ENCODE data around the gene HDLBP.

HDLBP gene

DNA sequence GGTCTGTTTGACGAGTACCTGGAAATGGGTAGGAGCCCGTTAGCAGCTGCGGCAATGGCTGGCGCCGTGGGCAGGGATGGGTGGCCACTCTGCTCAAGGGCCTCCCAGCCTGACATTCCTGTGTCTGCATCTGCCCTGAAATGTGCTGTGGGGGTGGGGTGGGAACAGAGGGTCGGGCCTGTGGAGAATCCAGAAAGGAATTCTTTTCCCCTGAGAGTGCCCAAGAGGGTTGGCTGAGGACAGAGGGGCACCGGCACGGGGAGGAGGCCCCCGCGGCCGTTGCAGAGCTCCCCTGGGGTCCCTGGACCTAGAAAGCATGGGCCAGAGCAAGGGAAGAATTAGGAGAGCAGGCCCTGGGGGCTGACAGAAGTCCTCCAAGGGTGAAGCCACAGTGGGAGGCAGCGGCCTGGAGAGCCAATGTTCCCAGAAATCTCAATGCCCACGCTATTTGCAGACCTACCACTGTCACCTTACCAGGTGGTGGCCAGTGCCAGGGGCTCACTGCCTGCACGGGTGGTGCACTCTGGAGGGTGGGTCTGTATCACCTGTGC is 99.2 kb downstream of the HDLBP start:
- DNase-seq (ENCODE audit: low read depth) = no peak
- H3K4me3 ChIP-seq (ENCODE audit: low read depth, low read length) = no peak overlapping the region
- TF ChIP-seq, protein P1, sequence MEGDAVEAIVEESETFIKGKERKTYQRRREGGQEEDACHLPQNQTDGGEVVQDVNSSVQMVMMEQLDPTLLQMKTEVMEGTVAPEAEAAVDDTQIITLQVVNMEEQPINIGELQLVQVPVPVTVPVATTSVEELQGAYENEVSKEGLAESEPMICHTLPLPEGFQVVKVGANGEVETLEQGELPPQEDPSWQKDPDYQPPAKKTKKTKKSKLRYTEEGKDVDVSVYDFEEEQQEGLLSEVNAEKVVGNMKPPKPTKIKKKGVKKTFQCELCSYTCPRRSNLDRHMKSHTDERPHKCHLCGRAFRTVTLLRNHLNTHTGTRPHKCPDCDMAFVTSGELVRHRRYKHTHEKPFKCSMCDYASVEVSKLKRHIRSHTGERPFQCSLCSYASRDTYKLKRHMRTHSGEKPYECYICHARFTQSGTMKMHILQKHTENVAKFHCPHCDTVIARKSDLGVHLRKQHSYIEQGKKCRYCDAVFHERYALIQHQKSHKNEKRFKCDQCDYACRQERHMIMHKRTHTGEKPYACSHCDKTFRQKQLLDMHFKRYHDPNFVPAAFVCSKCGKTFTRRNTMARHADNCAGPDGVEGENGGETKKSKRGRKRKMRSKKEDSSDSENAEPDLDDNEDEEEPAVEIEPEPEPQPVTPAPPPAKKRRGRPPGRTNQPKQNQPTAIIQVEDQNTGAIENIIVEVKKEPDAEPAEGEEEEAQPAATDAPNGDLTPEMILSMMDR (IDR thresholded peaks at IDR 0.05; ENCODE audit: low read depth, low read length) = no peak
- TF ChIP-seq POLR2A (IDR thresholded peaks at IDR 0.05; ENCODE audit: extremely low read depth, insufficient read length) = no peak
- TF ChIP-seq MYC (IDR thresholded peaks at IDR 0.05; ENCODE audit: low read depth, low read length) = no peak
- TF ChIP-seq, protein P2, sequence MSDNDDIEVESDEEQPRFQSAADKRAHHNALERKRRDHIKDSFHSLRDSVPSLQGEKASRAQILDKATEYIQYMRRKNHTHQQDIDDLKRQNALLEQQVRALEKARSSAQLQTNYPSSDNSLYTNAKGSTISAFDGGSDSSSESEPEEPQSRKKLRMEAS (IDR thresholded peaks at IDR 0.05; ENCODE audit: low read depth, low read length) = no peak

DNA sequence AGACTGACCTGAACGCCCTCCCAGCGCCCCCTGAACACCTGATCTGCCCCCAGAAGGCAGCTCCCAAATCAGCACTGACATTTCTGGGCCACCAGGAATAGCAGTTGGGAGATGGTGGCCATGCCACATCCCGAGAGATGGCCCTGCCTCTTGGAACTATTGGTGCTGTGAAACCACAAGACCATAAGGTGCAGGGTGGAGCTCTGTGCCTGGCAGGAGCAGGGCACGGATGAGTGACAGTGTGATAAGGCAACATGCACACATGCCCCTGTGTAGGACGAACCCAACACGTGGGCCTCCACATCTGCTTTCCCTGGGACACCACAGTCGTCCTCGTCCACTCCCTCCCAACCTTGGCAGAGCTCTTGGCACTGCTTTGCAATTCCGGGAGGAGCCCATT is 100.1 kb downstream of the HDLBP start:
- no peak for DNase-seq (ENCODE audit: low read depth)
- no peak overlapping the region for H3K4me3 ChIP-seq (ENCODE audit: low read depth, low read length)
- TF ChIP-seq, protein P1 (IDR thresholded peaks at IDR 0.05; ENCODE audit: low read depth, low read length) = no peak
- TF ChIP-seq, protein P2 (IDR thresholded peaks at IDR 0.05; ENCODE audit: low read depth, low read length) = no peak
- TF ChIP-seq MYC (IDR thresholded peaks at IDR 0.05; ENCODE audit: low read depth, low read length) = no peak
- no peak for TF ChIP-seq POLR2A (IDR thresholded peaks at IDR 0.05; ENCODE audit: extremely low read depth, insufficient read length)

DNA sequence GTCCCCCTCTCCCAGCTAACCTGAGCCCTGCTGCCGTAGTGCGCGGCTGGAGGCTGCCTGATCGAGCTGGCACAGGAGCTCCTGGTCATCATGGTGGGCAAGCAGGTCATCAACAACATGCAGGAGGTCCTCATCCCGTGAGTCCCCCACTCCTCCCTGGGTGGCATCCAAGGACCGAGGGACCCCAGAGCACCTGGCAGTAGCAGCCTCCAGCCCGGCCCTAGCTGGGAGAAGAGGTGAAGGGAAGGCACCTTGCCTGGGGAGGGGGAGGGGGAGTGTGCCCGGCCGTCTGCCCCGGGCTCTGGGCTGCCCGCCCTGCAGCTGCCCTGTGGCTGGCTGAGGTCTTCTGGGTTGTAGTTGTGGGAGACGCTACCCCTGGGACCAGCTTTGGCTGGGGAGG is 100.7 kb downstream of the HDLBP start:
- no peak for DNase-seq (ENCODE audit: low read depth)
- TF ChIP-seq, protein P2 (IDR thresholded peaks at IDR 0.05; ENCODE audit: low read depth, low read length) = no peak
- no peak for TF ChIP-seq MYC (IDR thresholded peaks at IDR 0.05; ENCODE audit: low read depth, low read length)
- TF ChIP-seq, protein P1 (IDR thresholded peaks at IDR 0.05; ENCODE audit: low read depth, low read length) = no peak
- TF ChIP-seq POLR2A (IDR thresholded peaks at IDR 0.05; ENCODE audit: extremely low read depth, insufficient read length) = no peak
- H3K4me3 ChIP-seq (ENCODE audit: low read depth, low read length) = no peak overlapping the region

DNA sequence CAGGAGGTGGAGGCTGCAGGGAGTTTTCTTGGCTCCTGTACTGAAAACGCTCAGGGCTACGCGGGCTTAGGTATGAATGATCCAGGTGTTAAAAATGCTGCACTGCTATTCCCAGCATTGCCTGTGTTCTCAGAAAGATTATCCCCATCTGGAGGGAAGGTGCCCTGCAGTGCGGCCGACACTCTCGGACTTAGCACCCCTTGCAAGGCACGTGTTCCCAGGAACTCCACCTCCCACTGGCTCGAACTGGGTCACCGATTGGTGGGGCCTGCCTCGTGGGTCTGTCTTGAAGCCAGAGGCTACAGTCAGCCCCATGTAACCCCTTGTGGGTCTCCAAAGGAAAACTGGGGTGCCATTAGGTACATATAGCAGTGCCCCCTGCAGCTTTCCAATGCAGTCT is 101.3 kb downstream of the HDLBP start:
- DNase-seq (ENCODE audit: low read depth) = no peak
- TF ChIP-seq MYC (IDR thresholded peaks at IDR 0.05; ENCODE audit: low read depth, low read length) (no peak), POLR2A (IDR thresholded peaks at IDR 0.05; ENCODE audit: extremely low read depth, insufficient read length) (no peak)
- TF ChIP-seq, protein P1 (IDR thresholded peaks at IDR 0.05; ENCODE audit: low read depth, low read length) = no peak
- TF ChIP-seq, protein P2 (IDR thresholded peaks at IDR 0.05; ENCODE audit: low read depth, low read length) = no peak
- H3K4me3 ChIP-seq (ENCODE audit: low read depth, low read length) = no peak overlapping the region

DNA sequence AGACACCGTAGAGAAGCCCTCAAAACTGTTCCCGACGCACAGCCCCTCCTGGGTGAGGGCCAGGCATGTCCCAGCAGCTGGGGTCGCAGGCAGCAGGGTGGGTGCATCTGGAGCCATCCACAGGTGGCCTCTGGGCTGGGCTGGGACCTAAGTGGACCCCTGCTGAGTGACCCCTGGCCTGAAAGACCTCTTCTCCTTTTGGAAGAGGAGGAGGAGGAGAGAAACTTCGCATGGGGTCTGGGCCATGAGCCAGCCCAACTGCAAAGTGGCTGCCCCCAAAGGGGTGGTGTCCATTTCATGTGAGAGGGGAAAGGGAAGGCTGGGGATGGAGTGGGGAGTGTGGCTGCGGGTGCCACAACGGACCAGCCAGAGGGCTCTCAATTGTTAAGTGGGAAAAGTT is 101.9 kb downstream of the HDLBP start:
- no peak for DNase-seq (ENCODE audit: low read depth)
- no peak overlapping the region for H3K4me3 ChIP-seq (ENCODE audit: low read depth, low read length)
- TF ChIP-seq MYC (IDR thresholded peaks at IDR 0.05; ENCODE audit: low read depth, low read length) (no peak), POLR2A (IDR thresholded peaks at IDR 0.05; ENCODE audit: extremely low read depth, insufficient read length) (no peak)
- TF ChIP-seq, protein P2 (IDR thresholded peaks at IDR 0.05; ENCODE audit: low read depth, low read length) = no peak
- TF ChIP-seq, protein P1 (IDR thresholded peaks at IDR 0.05; ENCODE audit: low read depth, low read length) = no peak

Data from NB4 (cell line).